ENCODE data around the gene AFAP1. TPM values are rescaled to one million over a fixed set of nuclear protein-coding genes. Genes with fewer than 3 reads are reported as not detected.

The AFAP1 gene
- total RNA-seq, 2 donors from 2014 or later: 9.6 to 35.3 TPM

GRCh38 chr4:7711307-7711963, 228.2 kb downstream of the AFAP1 start:
- no peak overlapping the region for H3K4me3 ChIP-seq
- no peak for ATAC-seq
- H3K36me3 ChIP-seq (replicated peaks in 1 of 2; ENCODE audit: insufficient read depth in 1 of 2, low read depth in 2 of 2): no peaks in the 10 kb centered on the region
- TF ChIP-seq CTCF (IDR thresholded peaks at IDR 0.05) (no peak), POLR2A (IDR thresholded peaks at IDR 0.05) (no peak)
- H3K4me1 ChIP-seq: no peaks in the 10 kb centered on the region
- DNase-seq: no peak
- no peaks in the 10 kb centered on the region for H3K9me3 ChIP-seq
- WGBS, 2 donors: 91 to 94% methylated on average over 5 to 10 of the region's 10 CpGs
- no peak overlapping the region for H3K27ac ChIP-seq
- no peaks in the 10 kb centered on the region for H3K27me3 ChIP-seq
- intact Hi-C loops (cut with DNase I): no loop called here

- intact Hi-C loops (cut with DNase I): no loop called here
- 80 to 88% methylated on average over 11 to 19 of the region's 21 CpGs for WGBS, 2 donors
- H3K27ac ChIP-seq: no peak overlapping the region
- H3K9me3 ChIP-seq: no peaks in the 10 kb centered on the region
- no peaks in the 10 kb centered on the region for H3K36me3 ChIP-seq (replicated peaks in 1 of 2; ENCODE audit: insufficient read depth in 1 of 2, low read depth in 2 of 2)
- TF ChIP-seq POLR2A (IDR thresholded peaks at IDR 0.05): no peak
- TF ChIP-seq CTCF (IDR thresholded peaks at IDR 0.05): no peak
- DNase-seq (no peak), ATAC-seq (no peak)
- no peak overlapping the region for H3K4me3 ChIP-seq
- no peaks in the 10 kb centered on the region for H3K27me3 ChIP-seq
- H3K4me1 ChIP-seq: no peaks in the 10 kb centered on the region
Measured at GRCh38 chr4:7710576-7711306, 228.9 kb downstream of the AFAP1 start.

- Histone ChIP-seq H3K36me3 (replicated peaks in 1 of 2; ENCODE audit: insufficient read depth in 1 of 2, low read depth in 2 of 2) (no peaks in the 10 kb centered on the region), H3K4me1 (no peaks in the 10 kb centered on the region), H3K27ac (no peak overlapping the region), H3K4me3 (no peak overlapping the region), H3K27me3 (no peaks in the 10 kb centered on the region), H3K9me3 (no peaks in the 10 kb centered on the region)
- DNase-seq (no peak), ATAC-seq (no peak)
- no peak for TF ChIP-seq POLR2A (IDR thresholded peaks at IDR 0.05)
- no peak for TF ChIP-seq CTCF (IDR thresholded peaks at IDR 0.05)
- 82 to 83% methylated on average over 8 to 11 of the region's 11 CpGs for WGBS, 2 donors
- intact Hi-C loops (cut with DNase I): no loop called here
Measured at GRCh38 chr4:7710126-7710525, 229.5 kb downstream of the AFAP1 start.

- no peak for TF ChIP-seq CTCF (IDR thresholded peaks at IDR 0.05)
- no peaks in the 10 kb centered on the region for H3K27me3 ChIP-seq
Measured at GRCh38 chr4:7709431-7709830, 230.2 kb downstream of the AFAP1 start.

More at GRCh38 chr4:7709431-7709830, 230.2 kb downstream of the AFAP1 start:
- H3K9me3 ChIP-seq: no peaks in the 10 kb centered on the region
- no peak overlapping the region for H3K4me3 ChIP-seq
- WGBS, 2 donors: 75 to 81% methylated on average over 4 to 6 of the region's 6 CpGs
- no peak for DNase-seq
- H3K36me3 ChIP-seq (replicated peaks in 1 of 2; ENCODE audit: insufficient read depth in 1 of 2, low read depth in 2 of 2): no peaks in the 10 kb centered on the region
- ATAC-seq: no peak
- H3K27ac ChIP-seq: no peak overlapping the region
- intact Hi-C loops (cut with DNase I): no loop called here
- no peaks in the 10 kb centered on the region for H3K4me1 ChIP-seq
